ENCODE results near the gene PRKAR1B. TPM values are rescaled to one million over a fixed set of nuclear protein-coding genes. Genes with fewer than 3 reads are reported as not detected.

PRKAR1B gene
- total RNA-seq, 1 experiment from 2014 or later, result 14.1 TPM

DNA sequence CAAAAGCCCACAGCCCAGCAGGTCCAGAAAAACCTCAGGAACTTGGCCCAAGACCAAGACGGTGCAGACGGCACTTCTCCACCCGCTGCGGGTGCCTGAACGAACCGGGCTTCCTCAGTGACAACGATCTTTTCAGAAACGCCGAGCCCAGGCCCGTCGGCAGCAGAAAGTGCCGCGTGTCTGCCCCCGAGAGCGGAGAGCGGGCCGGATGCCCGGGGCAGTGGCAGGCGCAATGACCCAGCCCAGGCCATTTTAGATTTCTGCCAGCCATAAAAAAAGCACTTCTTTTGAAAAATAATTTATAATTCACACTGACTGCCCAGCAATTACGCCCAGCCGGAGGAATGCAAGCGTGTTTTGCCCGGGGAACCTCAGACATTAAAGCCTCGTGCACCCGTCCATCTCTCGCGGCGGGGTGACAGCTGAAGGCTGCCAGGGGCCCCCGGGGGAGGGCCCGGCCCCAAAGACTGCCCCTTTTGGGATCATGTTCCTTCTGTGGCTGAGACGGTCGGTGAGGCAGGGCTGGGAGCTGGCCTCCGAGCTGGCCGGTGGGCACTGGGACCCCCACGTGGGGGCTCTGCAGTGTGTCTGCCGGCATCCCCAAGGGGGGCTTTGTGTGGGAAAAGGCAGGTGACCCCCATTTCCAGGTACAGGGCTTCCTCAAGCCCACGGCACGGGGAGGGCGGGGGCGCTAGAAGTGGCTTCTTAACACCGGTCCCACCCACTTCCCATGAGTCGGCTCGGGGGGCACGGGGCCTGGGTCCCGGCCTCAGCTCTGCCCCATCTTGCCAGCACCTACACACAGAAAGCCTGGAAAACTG lies 136.1 kb downstream of the PRKAR1B start:
- POLR2A ChIA-PET, result no interaction called here
- TF ChIP-seq EGR1 (IDR thresholded peaks at IDR 0.05; ENCODE audit: low read depth) (no peak), RAD21 (IDR thresholded peaks at IDR 0.05; ENCODE audit: low read depth) (no peak), ZFX (IDR thresholded peaks at IDR 0.05) (no peak), CBX3 (IDR thresholded peaks at IDR 0.05; ENCODE audit: low read depth) (no peak), EZH2 (IDR thresholded peaks at IDR 0.05) (no peak), ELF1 (IDR thresholded peaks at IDR 0.05; ENCODE audit: borderline replicate concordance, low read depth) (no peak), YY1 (IDR thresholded peaks at IDR 0.05; ENCODE audit: extremely low read depth, insufficient replicate concordance, low read depth, low read length) (no peak), JUND (IDR thresholded peaks at IDR 0.05) (no peak), FOSL1 (IDR thresholded peaks at IDR 0.05; ENCODE audit: low read depth) (no peak), SRF (IDR thresholded peaks at IDR 0.05; ENCODE audit: low read depth) (no peak), SIN3A (IDR thresholded peaks at IDR 0.05; ENCODE audit: low read depth) (no peak), SP1 (IDR thresholded peaks at IDR 0.05; ENCODE audit: low read depth) (no peak)
- TF ChIP-seq, protein P1, sequence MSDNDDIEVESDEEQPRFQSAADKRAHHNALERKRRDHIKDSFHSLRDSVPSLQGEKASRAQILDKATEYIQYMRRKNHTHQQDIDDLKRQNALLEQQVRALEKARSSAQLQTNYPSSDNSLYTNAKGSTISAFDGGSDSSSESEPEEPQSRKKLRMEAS (IDR thresholded peaks at IDR 0.05), result no peak
- TF ChIP-seq, protein P2, sequence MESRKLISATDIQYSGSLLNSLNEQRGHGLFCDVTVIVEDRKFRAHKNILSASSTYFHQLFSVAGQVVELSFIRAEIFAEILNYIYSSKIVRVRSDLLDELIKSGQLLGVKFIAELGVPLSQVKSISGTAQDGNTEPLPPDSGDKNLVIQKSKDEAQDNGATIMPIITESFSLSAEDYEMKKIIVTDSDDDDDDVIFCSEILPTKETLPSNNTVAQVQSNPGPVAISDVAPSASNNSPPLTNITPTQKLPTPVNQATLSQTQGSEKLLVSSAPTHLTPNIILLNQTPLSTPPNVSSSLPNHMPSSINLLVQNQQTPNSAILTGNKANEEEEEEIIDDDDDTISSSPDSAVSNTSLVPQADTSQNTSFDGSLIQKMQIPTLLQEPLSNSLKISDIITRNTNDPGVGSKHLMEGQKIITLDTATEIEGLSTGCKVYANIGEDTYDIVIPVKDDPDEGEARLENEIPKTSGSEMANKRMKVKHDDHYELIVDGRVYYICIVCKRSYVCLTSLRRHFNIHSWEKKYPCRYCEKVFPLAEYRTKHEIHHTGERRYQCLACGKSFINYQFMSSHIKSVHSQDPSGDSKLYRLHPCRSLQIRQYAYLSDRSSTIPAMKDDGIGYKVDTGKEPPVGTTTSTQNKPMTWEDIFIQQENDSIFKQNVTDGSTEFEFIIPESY (IDR thresholded peaks at IDR 0.05; ENCODE audit: extremely low read depth, insufficient replicate concordance, low read length), result no peak
- TF ChIP-seq, protein P3, sequence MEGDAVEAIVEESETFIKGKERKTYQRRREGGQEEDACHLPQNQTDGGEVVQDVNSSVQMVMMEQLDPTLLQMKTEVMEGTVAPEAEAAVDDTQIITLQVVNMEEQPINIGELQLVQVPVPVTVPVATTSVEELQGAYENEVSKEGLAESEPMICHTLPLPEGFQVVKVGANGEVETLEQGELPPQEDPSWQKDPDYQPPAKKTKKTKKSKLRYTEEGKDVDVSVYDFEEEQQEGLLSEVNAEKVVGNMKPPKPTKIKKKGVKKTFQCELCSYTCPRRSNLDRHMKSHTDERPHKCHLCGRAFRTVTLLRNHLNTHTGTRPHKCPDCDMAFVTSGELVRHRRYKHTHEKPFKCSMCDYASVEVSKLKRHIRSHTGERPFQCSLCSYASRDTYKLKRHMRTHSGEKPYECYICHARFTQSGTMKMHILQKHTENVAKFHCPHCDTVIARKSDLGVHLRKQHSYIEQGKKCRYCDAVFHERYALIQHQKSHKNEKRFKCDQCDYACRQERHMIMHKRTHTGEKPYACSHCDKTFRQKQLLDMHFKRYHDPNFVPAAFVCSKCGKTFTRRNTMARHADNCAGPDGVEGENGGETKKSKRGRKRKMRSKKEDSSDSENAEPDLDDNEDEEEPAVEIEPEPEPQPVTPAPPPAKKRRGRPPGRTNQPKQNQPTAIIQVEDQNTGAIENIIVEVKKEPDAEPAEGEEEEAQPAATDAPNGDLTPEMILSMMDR (IDR thresholded peaks at IDR 0.05 in 2 of 3, conservative IDR thresholded peaks at IDR 0.05 in 1 of 3; ENCODE audit: borderline replicate concordance in 1 of 3, insufficient read depth in 1 of 3, low read depth in 2 of 3, low read length in 2 of 3), result no peak
- no peak overlapping the region for H2AFZ ChIP-seq (ENCODE audit: low read depth, low read length, poor library complexity, severe bottlenecking)
- BruUV-seq (replicated peaks), result no TSS peak
- no peaks in the 10 kb centered on the region for H4K20me1 ChIP-seq (ENCODE audit: insufficient read depth)
- H3K79me2 ChIP-seq (ENCODE audit: insufficient read depth, low read length), result no peaks in the 10 kb centered on the region
- intact Hi-C loops (cut with micrococcal nuclease), result no loop called here
- no peaks in the 10 kb centered on the region for H3K9me2 ChIP-seq (ENCODE audit: insufficient read depth)
- no peak overlapping the region for H3K27ac ChIP-seq (ENCODE audit: low read depth, low read length)
- no peak overlapping the region for H3K4me2 ChIP-seq (ENCODE audit: low read length)
- ATAC-seq, result no peak
- H3K27me3 ChIP-seq (ENCODE audit: insufficient read depth, low read length), result no peaks in the 10 kb centered on the region
- DNase-seq (ENCODE audit: low read depth, low spot score), result no peak
- no peaks in the 10 kb centered on the region for H3K9me3 ChIP-seq (ENCODE audit: control insufficient read depth in 1 of 2, insufficient read depth in 1 of 2, low read depth in 1 of 2, low read length in 2 of 2)
- H3K9ac ChIP-seq (ENCODE audit: low read length), result no peak overlapping the region
- H3K36me3 ChIP-seq (ENCODE audit: control insufficient read depth in 1 of 2, insufficient read depth in 2 of 2, low read length in 2 of 2), result no peaks in the 10 kb centered on the region
- H3K4me3 ChIP-seq (replicated peaks in 1 of 2; ENCODE audit: low read depth in 1 of 2, low read length in 2 of 2), result no peak overlapping the region
- no peaks in the 10 kb centered on the region for H3K4me1 ChIP-seq (ENCODE audit: control insufficient read depth in 1 of 2, insufficient read depth in 2 of 2, low read length in 2 of 2)
- RAD21 ChIA-PET (ENCODE audit: low non-redundant PET in 1 of 2, low total read pairs in 2 of 2, uncharacterized antibody in 2 of 2, unreplicated experiment in 2 of 2), result no interaction called here
- CTCF ChIA-PET, result no interaction called here

Data from HCT116 (cell line).